ENCODE measurements around the gene CUX1. TPM values are rescaled to one million over a fixed set of nuclear protein-coding genes. Genes with fewer than 3 reads are reported as not detected.

CUX1 gene
- total RNA-seq, 2 experiments from 2014 or later = 21.1 to 22.4 TPM

GRCh38 chr7:101857358-101857811 is 40.0 kb downstream of the CUX1 start:
- CTCF ChIA-PET = interaction anchor here (0.8 to 2.1 kb wide), 5 partner anchors 10 to 255 kb away, joined by 3 to 9 read pairs (median 4); no protein-coding TSS in a partner anchor
- Mint-ChIP-seq H3K9me3 (no peaks in the 10 kb centered on the region), H3K27ac (peak overlapping the region; percentile 93), H3K36me3 (ENCODE audit: low read depth) (no peaks in the 10 kb centered on the region), H3K4me3 (peak overlapping the region; percentile 81), H3K4me1 (peaks cover 35% of the 10 kb centered on the region), H3K27me3 (no peaks in the 10 kb centered on the region)
- DNase-seq = no peak
- POLR2A ChIA-PET = interaction anchor here (1.6 to 1.7 kb wide), 3 partner anchors 38 to 43 kb away, joined by 3 to 5 read pairs (median 3); no protein-coding TSS in a partner anchor

- no peaks in the 10 kb centered on the region for H3K27me3 Mint-ChIP-seq
- H3K36me3 Mint-ChIP-seq (ENCODE audit: low read depth) = no peaks in the 10 kb centered on the region
- no peak overlapping the region for H3K27ac Mint-ChIP-seq
- peaks cover 35% of the 10 kb centered on the region for H3K4me1 Mint-ChIP-seq
- H3K4me3 Mint-ChIP-seq = no peak overlapping the region
- no peak for DNase-seq
- CTCF ChIA-PET = interaction anchor here (0.7 to 2.1 kb wide), 2 partner anchors 256 to 591 kb away, joined by 3 to 9 read pairs; no protein-coding TSS in a partner anchor
- POLR2A ChIA-PET = interaction anchor here (1.1 kb wide), 1 partner anchor 9 kb away, joined by 3 read pairs; no protein-coding TSS in a partner anchor
- no peaks in the 10 kb centered on the region for H3K9me3 Mint-ChIP-seq
These were observed 41.3 kb downstream of the CUX1 start for GRCh38 chr7:101858437-101859385.

- Mint-ChIP-seq H3K4me3 (no peak overlapping the region), H3K27ac (no peak overlapping the region), H3K4me1 (peaks cover 29% of the 10 kb centered on the region), H3K9me3 (no peaks in the 10 kb centered on the region), H3K27me3 (no peaks in the 10 kb centered on the region), H3K36me3 (ENCODE audit: low read depth) (no peaks in the 10 kb centered on the region)
- DNase-seq = no peak
- ChIA-PET POLR2A (interaction anchor here (1.1 kb wide), 1 partner anchor 9 kb away, joined by 3 read pairs; no protein-coding TSS in a partner anchor), CTCF (no interaction called here)
These were observed 42.1 kb downstream of the CUX1 start for GRCh38 chr7:101859411-101860106.

GRCh38 chr7:101860316-101861217 is 43.1 kb downstream of the CUX1 start:
- Mint-ChIP-seq H3K4me3 (no peak overlapping the region), H3K27ac (no peak overlapping the region), H3K36me3 (ENCODE audit: low read depth) (no peaks in the 10 kb centered on the region), H3K4me1 (peaks cover 23% of the 10 kb centered on the region), H3K9me3 (no peaks in the 10 kb centered on the region), H3K27me3 (no peaks in the 10 kb centered on the region)
- ChIA-PET CTCF (interaction anchor here (1.4 kb wide), 1 partner anchor 10 kb away, joined by 3 read pairs; no protein-coding TSS in a partner anchor), POLR2A (no interaction called here)
- no peak for DNase-seq

- CTCF ChIA-PET = interaction anchor here (1.4 kb wide), 1 partner anchor 9 kb away, joined by 3 read pairs; no protein-coding TSS in a partner anchor
- POLR2A ChIA-PET = no interaction called here
- Mint-ChIP-seq H3K9me3 (no peaks in the 10 kb centered on the region), H3K4me3 (no peak overlapping the region), H3K27me3 (no peaks in the 10 kb centered on the region), H3K27ac (no peak overlapping the region), H3K36me3 (ENCODE audit: low read depth) (no peaks in the 10 kb centered on the region), H3K4me1 (peaks cover 21% of the 10 kb centered on the region)
- no peak for DNase-seq
These were observed 43.9 kb downstream of the CUX1 start for GRCh38 chr7:101861218-101861775.

- CTCF ChIA-PET = interaction anchor here (1.4 kb wide), 1 partner anchor 8 kb away, joined by 3 read pairs; no protein-coding TSS in a partner anchor
These were observed 45.1 kb downstream of the CUX1 start for GRCh38 chr7:101862280-101863220.

GRCh38 chr7:101863598-101863997 is 46.2 kb downstream of the CUX1 start:
- no peak overlapping the region for H3K27ac Mint-ChIP-seq
- ChIA-PET POLR2A (no interaction called here), CTCF (no interaction called here)
- no peaks in the 10 kb centered on the region for H3K27me3 Mint-ChIP-seq
- no peak overlapping the region for H3K4me3 Mint-ChIP-seq
- no peaks in the 10 kb centered on the region for H3K9me3 Mint-ChIP-seq
- DNase-seq = no peak
- H3K4me1 Mint-ChIP-seq = no peaks in the 10 kb centered on the region
- no peaks in the 10 kb centered on the region for H3K36me3 Mint-ChIP-seq (ENCODE audit: low read depth)

More at GRCh38 chr7:101862280-101863220, 45.1 kb downstream of the CUX1 start:
- Mint-ChIP-seq H3K4me1 (peaks cover 8% of the 10 kb centered on the region), H3K36me3 (ENCODE audit: low read depth) (no peaks in the 10 kb centered on the region), H3K27me3 (no peaks in the 10 kb centered on the region), H3K9me3 (no peaks in the 10 kb centered on the region), H3K4me3 (no peak overlapping the region), H3K27ac (no peak overlapping the region)
- POLR2A ChIA-PET = no interaction called here
- no peak for DNase-seq

GRCh38 chr7:101864039-101864438 is 46.6 kb downstream of the CUX1 start:
- no peaks in the 10 kb centered on the region for H3K4me1 Mint-ChIP-seq
- ChIA-PET CTCF (no interaction called here), POLR2A (no interaction called here)
- H3K27me3 Mint-ChIP-seq = no peaks in the 10 kb centered on the region
- DNase-seq = no peak
- no peak overlapping the region for H3K4me3 Mint-ChIP-seq
- no peaks in the 10 kb centered on the region for H3K36me3 Mint-ChIP-seq (ENCODE audit: low read depth)
- H3K9me3 Mint-ChIP-seq = no peaks in the 10 kb centered on the region
- H3K27ac Mint-ChIP-seq = no peak overlapping the region

GRCh38 chr7:101865031-101865430 is 47.6 kb downstream of the CUX1 start:
- no peak for DNase-seq
- no peaks in the 10 kb centered on the region for H3K27me3 Mint-ChIP-seq
- H3K4me1 Mint-ChIP-seq = no peaks in the 10 kb centered on the region
- no peak overlapping the region for H3K4me3 Mint-ChIP-seq
- H3K9me3 Mint-ChIP-seq = no peaks in the 10 kb centered on the region
- no peak overlapping the region for H3K27ac Mint-ChIP-seq
- no peaks in the 10 kb centered on the region for H3K36me3 Mint-ChIP-seq (ENCODE audit: low read depth)
- CTCF ChIA-PET = no interaction called here
- POLR2A ChIA-PET = no interaction called here

- CTCF ChIA-PET = no interaction called here
These were observed 48.0 kb downstream of the CUX1 start for GRCh38 chr7:101865455-101865854.

GRCh38 chr7:101866328-101866727 is 48.9 kb downstream of the CUX1 start:
- POLR2A ChIA-PET = no interaction called here
- H3K4me3 Mint-ChIP-seq = no peak overlapping the region
- CTCF ChIA-PET = no interaction called here
- no peak overlapping the region for H3K27ac Mint-ChIP-seq
- no peaks in the 10 kb centered on the region for H3K27me3 Mint-ChIP-seq
- no peak for DNase-seq
- H3K9me3 Mint-ChIP-seq = no peaks in the 10 kb centered on the region
- no peaks in the 10 kb centered on the region for H3K4me1 Mint-ChIP-seq
- no peaks in the 10 kb centered on the region for H3K36me3 Mint-ChIP-seq (ENCODE audit: low read depth)

More at GRCh38 chr7:101865455-101865854, 48.0 kb downstream of the CUX1 start:
- Mint-ChIP-seq H3K36me3 (ENCODE audit: low read depth) (no peaks in the 10 kb centered on the region), H3K27me3 (no peaks in the 10 kb centered on the region), H3K27ac (no peak overlapping the region), H3K9me3 (no peaks in the 10 kb centered on the region), H3K4me3 (no peak overlapping the region), H3K4me1 (no peaks in the 10 kb centered on the region)
- DNase-seq = no peak
- POLR2A ChIA-PET = no interaction called here
